Measurements from ENCODE around the gene MPDU1.
A peak's percentile ranks its signal among the peaks of the same experiment; 100 is the strongest.

The MPDU1 gene

GRCh38 chr17:7580604-7581575, 2.8 kb upstream of the MPDU1 start:
- Histone ChIP-seq H2BK120ac (ENCODE audit: low read depth, low read length) (no peak overlapping the region), H3K4me3 (ENCODE audit: low read length in 2 of 2) (no peak overlapping the region), H4K91ac (ENCODE audit: low read depth, low read length, poor library complexity) (no peak overlapping the region), H3K79me1 (ENCODE audit: low read depth, low read length) (peaks cover 12% of the 10 kb centered on the region), H3K27me3 (ENCODE audit: control insufficient read depth in 3 of 3, insufficient read depth in 3 of 3, low read depth in 1 of 3, low read length in 3 of 3) (no peaks in the 10 kb centered on the region), H3K9me3 (replicated peaks in 1 of 2; ENCODE audit: control insufficient read depth in 2 of 2, insufficient read depth in 1 of 2, low read depth in 1 of 2, low read length in 2 of 2) (no peaks in the 10 kb centered on the region), H3K27ac (replicated peaks; ENCODE audit: low read length) (no peak overlapping the region), H4K8ac (ENCODE audit: low read depth, low read length) (no peak overlapping the region), H3K4ac (ENCODE audit: low read length) (no peak overlapping the region), H2BK15ac (ENCODE audit: low read length) (no peak overlapping the region), H2AFZ (ENCODE audit: low read length) (no peak overlapping the region), H2BK12ac (ENCODE audit: low read length) (no peak overlapping the region), H3K4me1 (ENCODE audit: control insufficient read depth in 2 of 2, insufficient read depth in 1 of 2, low read depth in 1 of 2, low read length in 2 of 2) (peaks cover 13 to 15% of the 10 kb centered on the region in 2 donors), H3K23ac (ENCODE audit: low read depth, low read length, poor library complexity) (no peak overlapping the region), H2AK5ac (ENCODE audit: low read depth, low read length) (no peak overlapping the region), H2BK5ac (ENCODE audit: low read length) (no peak overlapping the region), H3K36me3 (replicated peaks in 1 of 2; ENCODE audit: control insufficient read depth in 2 of 2, insufficient read depth in 2 of 2, low read length in 2 of 2) (peaks cover 41 to 73% of the 10 kb centered on the region in 2 donors), H3K9ac (ENCODE audit: low read depth, low read length, poor library complexity) (no peak overlapping the region), H3K14ac (ENCODE audit: low read length) (peak overlapping the region; percentile 31), H3K18ac (ENCODE audit: low read length) (no peak overlapping the region), H3K4me2 (ENCODE audit: insufficient read depth, low read length, poor library complexity, severe bottlenecking) (no peak overlapping the region)
- WGBS, 2 donors (ENCODE audit: extremely low coverage in 2 of 2, insufficient read length in 2 of 2, insufficient replicate concordance in 1 of 2) = no CpG with 5 or more reads among the region's 23 CpGs
- no peak for DNase-seq (ENCODE audit: low spot score)

GRCh38 chr17:7582396-7583252, 1.0 kb upstream of the MPDU1 start:
- peaks cover 13 to 15% of the 10 kb centered on the region in 2 donors for H3K4me1 ChIP-seq (ENCODE audit: control insufficient read depth in 2 of 2, insufficient read depth in 1 of 2, low read depth in 1 of 2, low read length in 2 of 2)
- peak overlapping the region; percentile 43 for H3K4me2 ChIP-seq (ENCODE audit: insufficient read depth, low read length, poor library complexity, severe bottlenecking)
- peak overlapping the region; percentile 94 for H3K4ac ChIP-seq (ENCODE audit: low read length)
- H3K79me1 ChIP-seq (ENCODE audit: low read depth, low read length) = peaks cover 13% of the 10 kb centered on the region
- peak overlapping the region; percentile 100 for H4K91ac ChIP-seq (ENCODE audit: low read depth, low read length, poor library complexity)
- peak overlapping the region; percentile 99 for H4K8ac ChIP-seq (ENCODE audit: low read depth, low read length)
- no peak for DNase-seq (ENCODE audit: low spot score)
- H2BK5ac ChIP-seq (ENCODE audit: low read length) = peak overlapping the region; percentile 100
- H2BK12ac ChIP-seq (ENCODE audit: low read length) = peak overlapping the region; percentile 98
- no peaks in the 10 kb centered on the region for H3K9me3 ChIP-seq (replicated peaks in 1 of 2; ENCODE audit: control insufficient read depth in 2 of 2, insufficient read depth in 1 of 2, low read depth in 1 of 2, low read length in 2 of 2)
- H3K27ac ChIP-seq (replicated peaks; ENCODE audit: low read length) = peak overlapping the region; percentile 98
- peak overlapping the region; percentile 59 for H3K14ac ChIP-seq (ENCODE audit: low read length)
- H2BK15ac ChIP-seq (ENCODE audit: low read length) = peak overlapping the region; percentile 100
- H3K23ac ChIP-seq (ENCODE audit: low read depth, low read length, poor library complexity) = peak overlapping the region; percentile 83
- peaks cover 37 to 70% of the 10 kb centered on the region in 2 donors for H3K36me3 ChIP-seq (replicated peaks in 1 of 2; ENCODE audit: control insufficient read depth in 2 of 2, insufficient read depth in 2 of 2, low read length in 2 of 2)
- peak overlapping the region; percentile 99 for H2BK120ac ChIP-seq (ENCODE audit: low read depth, low read length)
- H3K27me3 ChIP-seq (ENCODE audit: control insufficient read depth in 3 of 3, insufficient read depth in 3 of 3, low read depth in 1 of 3, low read length in 3 of 3) = no peaks in the 10 kb centered on the region
- peak overlapping the region; percentile 100 for H3K18ac ChIP-seq (ENCODE audit: low read length)
- H3K9ac ChIP-seq (ENCODE audit: low read depth, low read length, poor library complexity) = peak overlapping the region; percentile 64
- no CpG with 5 or more reads among the region's 36 CpGs for WGBS, 2 donors (ENCODE audit: extremely low coverage in 2 of 2, insufficient read length in 2 of 2, insufficient replicate concordance in 1 of 2)
- H2AK5ac ChIP-seq (ENCODE audit: low read depth, low read length) = peak overlapping the region; percentile 100
- H3K4me3 ChIP-seq (ENCODE audit: low read length in 2 of 2) = peak overlapping the region in 1 of 2 donors; percentile 58
- peak overlapping the region; percentile 86 for H2AFZ ChIP-seq (ENCODE audit: low read length)

DNA sequence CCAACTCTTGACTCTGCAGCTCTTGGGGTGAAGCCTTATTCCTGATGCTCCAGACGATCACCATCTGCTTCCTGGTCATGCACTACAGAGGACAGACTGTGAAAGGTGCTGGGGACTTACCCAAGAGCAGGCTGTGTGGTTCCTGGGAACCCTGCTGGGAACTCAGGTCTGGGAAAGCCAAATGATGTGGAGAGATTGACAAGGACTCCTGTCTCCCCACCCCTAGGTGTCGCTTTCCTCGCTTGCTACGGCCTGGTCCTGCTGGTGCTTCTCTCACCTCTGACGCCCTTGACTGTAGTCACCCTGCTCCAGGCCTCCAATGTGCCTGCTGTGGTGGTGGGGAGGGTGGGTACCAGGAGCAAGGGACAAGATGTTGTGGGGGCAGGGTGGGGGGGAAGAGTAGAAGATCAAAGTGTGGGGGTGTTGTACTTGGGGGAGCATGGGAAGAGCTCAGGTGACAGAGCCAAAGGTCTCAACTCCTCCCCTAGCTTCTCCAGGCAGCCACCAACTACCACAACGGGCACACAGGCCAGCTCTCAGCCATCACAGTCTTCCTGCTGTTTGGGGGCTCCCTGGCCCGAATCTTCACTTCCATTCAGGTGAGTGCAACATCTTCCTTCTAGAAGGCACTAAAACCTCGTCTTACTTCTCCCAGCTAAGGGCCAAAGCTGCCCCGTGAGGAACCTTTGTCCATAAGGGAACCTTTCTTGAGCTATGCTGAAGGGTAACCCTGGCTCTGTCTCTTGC, 3.2 kb downstream of the MPDU1 start:
- peaks cover 24 to 41% of the 10 kb centered on the region in 2 donors for H3K4me1 ChIP-seq (ENCODE audit: control insufficient read depth in 2 of 2, insufficient read depth in 1 of 2, low read depth in 1 of 2, low read length in 2 of 2)
- no peak overlapping the region for H3K4ac ChIP-seq (ENCODE audit: low read length)
- H3K27ac ChIP-seq (replicated peaks; ENCODE audit: low read length) = no peak overlapping the region
- no peak overlapping the region for H3K23ac ChIP-seq (ENCODE audit: low read depth, low read length, poor library complexity)
- H3K36me3 ChIP-seq (replicated peaks in 1 of 2; ENCODE audit: control insufficient read depth in 2 of 2, insufficient read depth in 2 of 2, low read length in 2 of 2) = peaks cover 28 to 73% of the 10 kb centered on the region in 2 donors
- H4K8ac ChIP-seq (ENCODE audit: low read depth, low read length) = no peak overlapping the region
- no peak overlapping the region for H3K18ac ChIP-seq (ENCODE audit: low read length)
- no peak overlapping the region for H2BK120ac ChIP-seq (ENCODE audit: low read depth, low read length)
- H3K27me3 ChIP-seq (ENCODE audit: control insufficient read depth in 3 of 3, insufficient read depth in 3 of 3, low read depth in 1 of 3, low read length in 3 of 3) = no peaks in the 10 kb centered on the region
- DNase-seq (ENCODE audit: low spot score) = no peak
- H4K91ac ChIP-seq (ENCODE audit: low read depth, low read length, poor library complexity) = no peak overlapping the region
- no peak overlapping the region for H2BK12ac ChIP-seq (ENCODE audit: low read length)
- no peak overlapping the region for H2AFZ ChIP-seq (ENCODE audit: low read length)
- H3K9me3 ChIP-seq (replicated peaks in 1 of 2; ENCODE audit: control insufficient read depth in 2 of 2, insufficient read depth in 1 of 2, low read depth in 1 of 2, low read length in 2 of 2) = no peaks in the 10 kb centered on the region
- H3K4me2 ChIP-seq (ENCODE audit: insufficient read depth, low read length, poor library complexity, severe bottlenecking) = no peak overlapping the region
- no peak overlapping the region for H3K14ac ChIP-seq (ENCODE audit: low read length)
- H2BK5ac ChIP-seq (ENCODE audit: low read length) = no peak overlapping the region
- peaks cover 13% of the 10 kb centered on the region for H3K79me1 ChIP-seq (ENCODE audit: low read depth, low read length)
- WGBS, 2 donors (ENCODE audit: extremely low coverage in 2 of 2, insufficient read length in 2 of 2, insufficient replicate concordance in 1 of 2) = no CpG with 5 or more reads among the region's 9 CpGs
- H3K4me3 ChIP-seq (ENCODE audit: low read length in 2 of 2) = no peak overlapping the region
- no peak overlapping the region for H2AK5ac ChIP-seq (ENCODE audit: low read depth, low read length)
- no peak overlapping the region for H2BK15ac ChIP-seq (ENCODE audit: low read length)
- H3K9ac ChIP-seq (ENCODE audit: low read depth, low read length, poor library complexity) = no peak overlapping the region

All from neuronal stem cell (in vitro differentiated cells).